Thyroid gland (tissue), 4 donors: ENCODE measurements around the gene HOXB7.

Source experiments
- POLR2A ChIP-seq, 2 donors: fragments of 450-650 bp; IDR thresholded peaks; one replicate each; pipeline ENCODE4 v1.6.1; 2017; ENCODE audit warnings: antibody characterized with exemption in 2 of 2, mild to moderate bottlenecking in 2 of 2, moderate library complexity in 1 of 2
- TF ChIP-seq, protein P1 (sequence below), 6 experiments: fragments of 200-600 bp in 3 of 6; fragments of 450-650 bp in 3 of 6; sonication (generic) in 3 of 6; IDR thresholded peaks; one replicate each; pipeline ENCODE4 v1.5.1; 2016 to 2019; ENCODE audit warnings: antibody characterized with exemption in 6 of 6, mild to moderate bottlenecking in 2 of 6, inconsistent platforms in 1 of 6, moderate library complexity in 1 of 6

DNA sequence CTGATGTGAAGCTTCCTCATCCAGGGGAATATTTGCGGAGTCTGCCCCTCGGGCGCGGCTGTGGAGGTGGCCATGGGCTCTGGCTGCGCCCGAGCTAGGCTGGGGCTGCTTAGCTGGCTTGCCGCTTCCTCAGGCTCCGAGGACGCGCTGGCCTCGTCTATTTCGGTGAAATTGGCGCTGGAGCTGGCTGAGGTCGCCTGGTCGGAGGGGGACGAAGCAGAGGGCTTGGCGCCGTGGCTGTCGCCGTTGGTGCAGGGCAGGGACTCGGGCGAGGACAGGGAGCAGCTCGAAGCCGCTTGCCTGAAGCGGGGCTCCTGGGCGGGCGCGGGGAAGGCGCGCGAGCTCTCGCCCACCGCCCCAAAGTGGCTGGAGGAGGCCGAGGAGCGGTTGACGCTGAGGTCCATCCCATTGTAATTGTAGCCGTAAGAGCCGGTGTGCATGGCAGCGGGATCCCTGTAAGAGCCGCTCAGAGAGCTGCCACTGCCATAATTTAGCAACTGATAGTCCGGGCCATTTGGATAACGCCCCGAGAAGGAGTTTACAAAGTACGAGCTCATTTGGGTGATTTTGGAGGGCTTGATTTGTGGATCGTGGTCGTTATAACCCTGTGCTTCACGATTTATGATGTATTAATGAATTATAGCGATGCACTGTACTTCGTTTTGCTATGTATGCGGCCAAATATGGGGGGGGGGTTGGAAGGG is 17.5 kb downstream of the HOXB7 start, which contains the start of gene HOXB5:
- TF ChIP-seq, protein P1, sequence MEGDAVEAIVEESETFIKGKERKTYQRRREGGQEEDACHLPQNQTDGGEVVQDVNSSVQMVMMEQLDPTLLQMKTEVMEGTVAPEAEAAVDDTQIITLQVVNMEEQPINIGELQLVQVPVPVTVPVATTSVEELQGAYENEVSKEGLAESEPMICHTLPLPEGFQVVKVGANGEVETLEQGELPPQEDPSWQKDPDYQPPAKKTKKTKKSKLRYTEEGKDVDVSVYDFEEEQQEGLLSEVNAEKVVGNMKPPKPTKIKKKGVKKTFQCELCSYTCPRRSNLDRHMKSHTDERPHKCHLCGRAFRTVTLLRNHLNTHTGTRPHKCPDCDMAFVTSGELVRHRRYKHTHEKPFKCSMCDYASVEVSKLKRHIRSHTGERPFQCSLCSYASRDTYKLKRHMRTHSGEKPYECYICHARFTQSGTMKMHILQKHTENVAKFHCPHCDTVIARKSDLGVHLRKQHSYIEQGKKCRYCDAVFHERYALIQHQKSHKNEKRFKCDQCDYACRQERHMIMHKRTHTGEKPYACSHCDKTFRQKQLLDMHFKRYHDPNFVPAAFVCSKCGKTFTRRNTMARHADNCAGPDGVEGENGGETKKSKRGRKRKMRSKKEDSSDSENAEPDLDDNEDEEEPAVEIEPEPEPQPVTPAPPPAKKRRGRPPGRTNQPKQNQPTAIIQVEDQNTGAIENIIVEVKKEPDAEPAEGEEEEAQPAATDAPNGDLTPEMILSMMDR (IDR thresholded peaks at IDR 0.05) = no peak
- TF ChIP-seq POLR2A (IDR thresholded peaks at IDR 0.05) = no peak
